ENCODE results near the gene HLA-DOB.

The HLA-DOB gene

GRCh38 chr6:32816746-32817204 is at the start of gene HLA-DOB:
Gene HLA-DOB (minus strand): TSS chr6:32817002. CDS start chr6:32816951, 51 bp downstream.
- DNase-seq (ENCODE audit: low spot score), result no peak

DNA sequence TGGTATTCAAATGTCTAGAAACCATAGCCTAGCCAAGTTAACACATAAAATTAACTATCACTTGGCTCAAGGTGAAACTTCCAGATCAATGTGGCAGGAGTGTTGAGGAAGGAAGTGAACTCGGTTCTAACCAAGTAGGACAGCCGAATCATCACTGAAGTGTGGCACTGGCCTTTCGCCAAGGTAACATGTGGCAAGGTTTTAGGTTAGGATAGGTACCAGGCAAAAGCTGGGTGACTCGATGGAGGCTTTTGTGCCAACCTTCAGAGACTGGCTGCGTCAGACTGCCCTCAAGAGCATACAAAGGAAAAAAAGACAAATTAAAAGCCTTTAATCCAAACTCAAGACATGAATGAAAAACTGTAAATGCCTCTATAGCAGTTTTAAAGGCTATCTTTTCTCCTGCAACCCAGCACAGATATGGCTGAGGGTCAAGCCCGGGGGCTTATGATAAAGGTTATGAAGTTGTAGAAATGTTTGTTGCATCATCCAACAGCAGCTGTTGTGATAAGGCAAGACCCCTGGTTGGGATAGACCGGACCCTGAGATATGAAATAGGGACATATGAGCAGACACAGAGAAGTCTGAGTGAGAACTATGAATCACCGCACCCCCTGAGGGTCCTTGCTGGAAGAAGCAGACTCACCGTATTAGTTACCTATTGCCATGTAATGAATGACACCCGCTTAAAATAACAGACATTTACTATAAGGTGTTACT is 49.1 kb upstream of the HLA-DOB start:
- no peak for DNase-seq (ENCODE audit: low spot score)

DNA sequence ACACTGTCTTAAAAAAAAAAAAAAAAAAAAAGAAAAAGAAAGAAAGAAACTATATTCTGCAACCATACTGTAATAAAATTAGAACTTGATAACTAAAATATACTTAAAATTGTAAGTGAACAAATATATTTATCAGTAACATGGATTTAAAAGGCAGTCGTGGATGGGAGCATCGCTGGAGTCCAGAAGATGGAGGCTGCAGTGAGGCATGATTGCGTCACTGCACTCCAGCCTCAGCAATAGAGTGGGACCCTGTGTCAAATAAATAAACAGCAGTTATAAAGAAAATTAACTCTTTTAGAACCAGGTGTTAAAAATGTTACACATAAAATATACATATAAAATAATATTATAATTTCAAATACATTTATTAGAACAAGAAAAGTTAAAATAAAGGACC is 45.9 kb upstream of the HLA-DOB start:
- no peak for DNase-seq (ENCODE audit: low spot score)

DNA sequence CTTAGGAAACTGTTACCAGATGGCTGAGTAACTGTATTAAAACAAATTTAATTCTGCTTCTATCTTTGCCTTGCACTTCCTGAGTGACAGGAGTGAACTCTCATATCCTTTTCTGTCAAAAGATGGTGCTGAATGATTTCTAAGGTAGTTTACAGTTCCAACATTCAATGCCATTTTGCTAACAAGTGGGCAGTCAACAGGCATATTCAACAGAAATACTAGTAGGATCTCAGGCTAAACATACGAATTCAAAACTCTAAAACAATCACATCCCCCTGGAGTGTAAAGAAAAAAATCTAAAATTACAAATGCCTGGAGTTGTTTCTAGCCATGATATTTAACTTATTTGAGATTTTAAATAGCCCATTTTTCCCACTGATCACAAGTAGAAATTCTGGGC is 43.9 kb upstream of the HLA-DOB start:
- DNase-seq (ENCODE audit: low spot score), result no peak

DNA sequence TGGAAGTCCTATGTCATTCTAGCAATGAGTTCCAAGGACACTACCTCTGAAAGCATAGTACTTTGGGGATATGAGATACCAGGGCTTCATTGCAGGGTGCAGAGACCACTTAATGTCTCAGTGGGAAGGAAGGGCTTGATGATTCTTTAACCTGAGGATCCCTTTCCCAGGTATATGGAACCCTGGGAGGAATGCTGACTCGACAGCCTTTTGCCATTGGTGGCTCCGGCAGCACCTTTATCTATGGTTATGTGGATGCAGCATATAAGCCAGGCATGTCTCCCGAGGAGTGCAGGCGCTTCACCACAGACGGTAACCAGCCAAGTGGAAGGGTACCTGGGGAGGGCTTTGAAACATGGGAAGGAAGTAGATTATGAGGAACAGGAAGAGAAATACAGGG is 41.4 kb upstream of the HLA-DOB start:
- no peak for DNase-seq (ENCODE audit: low spot score)

GRCh38 chr6:32857156-32857891 is 40.5 kb upstream of the HLA-DOB start:
- DNase-seq (ENCODE audit: low spot score), result no peak

GRCh38 chr6:32855467-32856174 is 38.8 kb upstream of the HLA-DOB start:
- DNase-seq (ENCODE audit: low spot score), result no peak

DNA sequence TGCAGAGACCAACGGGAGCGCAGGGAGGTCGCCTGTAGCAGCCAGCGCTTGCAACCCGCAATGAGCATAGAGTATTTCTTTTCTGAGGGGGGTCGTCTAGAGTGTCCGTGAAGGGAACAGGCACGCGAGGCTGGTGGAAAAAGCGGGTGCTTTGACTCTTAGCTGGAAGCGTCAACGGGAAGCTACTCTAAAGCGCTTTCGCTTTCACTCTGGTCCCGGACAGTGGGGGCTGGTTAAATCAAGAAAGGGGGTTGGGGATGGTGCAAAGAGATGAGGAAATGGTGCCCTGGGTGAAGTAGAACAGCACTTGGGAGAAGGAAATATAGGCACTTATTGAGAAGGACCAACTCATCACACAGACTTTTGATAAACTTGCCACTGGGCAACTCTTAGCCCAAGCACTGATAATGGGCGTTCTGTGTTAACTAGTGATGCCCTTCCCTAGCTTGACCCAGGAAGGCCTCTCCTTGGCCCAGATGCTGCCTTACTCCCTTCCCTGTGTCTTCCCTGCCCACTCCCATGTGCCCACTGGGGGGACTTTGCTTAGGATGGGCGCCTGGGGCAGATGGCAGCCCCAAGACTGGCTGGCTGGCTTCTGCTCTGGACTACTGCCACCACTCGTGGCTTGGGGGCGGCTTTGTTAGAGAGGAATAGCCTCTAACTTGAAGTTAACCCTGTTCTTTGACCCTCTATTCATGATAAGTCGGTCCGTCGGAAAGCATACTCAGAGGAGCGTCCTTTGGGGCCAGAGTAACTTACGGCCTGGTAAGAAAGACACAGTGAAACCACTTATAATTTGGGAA is 37.8 kb upstream of the HLA-DOB start:
- DNase-seq (ENCODE audit: low spot score), result no peak

DNA sequence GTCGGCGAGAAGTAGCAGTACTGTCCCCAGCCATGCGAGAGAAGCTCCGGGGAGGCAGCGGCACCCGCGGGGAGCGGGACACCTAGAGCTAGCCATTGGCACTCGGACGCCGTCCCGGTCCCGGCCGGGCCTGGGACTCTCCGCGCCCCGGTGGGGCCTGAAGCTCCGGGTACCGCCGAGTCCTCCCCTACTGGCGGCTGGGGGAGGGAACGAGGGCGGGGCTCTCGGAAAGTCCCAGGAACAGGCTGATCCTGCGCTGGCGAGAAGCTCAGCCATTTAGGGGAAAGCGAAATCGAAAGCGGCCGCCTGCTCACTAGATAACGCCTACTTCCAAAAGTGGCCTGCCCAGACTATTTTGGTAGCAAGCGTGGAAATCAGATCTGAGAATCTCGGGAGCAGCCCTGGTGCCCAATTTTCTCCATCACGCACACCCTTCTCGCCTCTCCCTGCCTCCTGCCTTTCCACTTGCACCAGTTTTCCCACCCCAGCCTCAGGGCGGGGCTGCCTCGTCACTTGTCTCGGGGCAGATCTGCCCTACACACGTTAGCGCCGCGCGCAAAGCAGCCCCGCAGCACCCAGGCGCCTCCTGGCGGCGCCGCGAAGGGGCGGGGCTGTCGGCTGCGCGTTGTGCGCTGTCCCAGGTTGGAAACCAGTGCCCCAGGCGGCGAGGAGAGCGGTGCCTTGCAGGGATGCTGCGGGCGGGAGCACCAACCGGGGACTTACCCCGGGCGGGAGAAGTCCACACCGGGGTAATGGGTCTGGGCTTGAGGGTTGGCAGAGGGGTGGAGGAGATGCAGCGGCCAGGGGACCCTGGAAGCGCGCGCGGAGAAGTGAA is 37.0 kb upstream of the HLA-DOB start, which contains the start of the genes PSMB9 and TAP1:
TSS of gene PSMB9 (plus strand) at position 652 of the 835 bp plus-strand sequence. CDS start at position 690, 38 bp downstream.
TSS of gene TAP1 (minus strand) at position 164 of the 835 bp plus-strand sequence. CDS start at position 96, 68 bp downstream.
- DNase-seq (ENCODE audit: low spot score), result peak; percentile 94

- peak; percentile 50 for DNase-seq (ENCODE audit: low spot score)
Observed at GRCh38 chr6:32852844-32853540, 36.2 kb upstream of the HLA-DOB start.

DNA sequence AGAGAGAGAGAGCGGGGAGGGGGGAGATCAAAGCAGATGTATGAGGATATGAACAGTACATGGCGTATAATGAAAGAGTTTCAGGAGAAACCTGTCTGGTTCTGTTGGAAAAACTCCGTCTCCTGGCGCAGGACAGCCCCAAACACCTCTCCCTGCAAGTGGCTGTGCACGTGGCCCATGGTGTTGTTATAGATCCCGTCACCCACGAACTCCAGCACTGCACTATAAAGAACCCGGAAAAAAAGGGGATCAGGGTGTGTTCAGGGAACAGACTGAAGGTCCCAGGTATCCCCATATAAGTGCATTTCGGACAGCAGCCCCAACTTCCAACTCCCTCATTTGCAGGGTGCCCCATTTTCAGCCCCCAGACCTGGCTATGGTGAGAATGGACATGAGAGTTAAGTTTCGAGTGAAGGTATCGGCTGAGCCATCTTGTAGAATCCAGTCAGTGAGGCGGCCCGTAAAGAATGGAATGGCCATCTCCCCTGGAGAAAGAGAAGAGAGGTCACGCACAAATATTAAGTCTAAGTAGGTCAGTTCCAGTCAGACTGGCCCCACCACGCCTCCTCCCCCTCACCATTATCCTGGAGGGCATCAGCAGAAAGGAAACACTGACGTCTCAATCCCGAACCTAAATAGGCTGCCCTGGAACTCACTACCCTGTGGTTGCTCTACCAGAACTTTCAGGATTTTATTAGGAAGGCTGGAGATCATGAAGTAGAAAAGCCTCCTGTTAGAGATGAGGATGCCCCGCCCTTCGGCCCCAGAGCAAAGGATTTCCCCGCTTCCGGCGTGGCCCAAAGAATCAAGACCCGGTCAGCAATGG is 35.4 kb upstream of the HLA-DOB start:
- no peak for DNase-seq (ENCODE audit: low spot score)

GRCh38 chr6:32851025-32851424 is 34.2 kb upstream of the HLA-DOB start:
- no peak for DNase-seq (ENCODE audit: low spot score)

DNA sequence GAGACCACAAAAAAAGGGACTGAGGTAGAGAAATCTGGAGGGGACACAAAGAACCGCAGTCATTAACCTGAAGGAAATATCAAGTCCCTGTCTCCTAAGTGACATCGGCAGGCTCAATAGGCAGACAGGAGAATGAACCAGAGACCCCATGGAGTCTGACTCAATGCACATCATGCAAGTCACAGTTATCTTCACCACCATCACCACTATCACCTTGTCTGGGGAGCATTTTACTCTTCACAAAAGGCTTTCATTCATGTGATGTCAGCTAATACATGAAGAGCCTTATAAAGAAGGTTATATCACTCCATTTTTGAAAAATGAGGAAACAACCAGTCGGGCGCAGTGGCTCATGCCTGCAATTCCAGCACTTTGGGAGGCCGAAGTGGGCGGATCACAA is 32.3 kb upstream of the HLA-DOB start:
- no peak for DNase-seq (ENCODE audit: low spot score)

DNA sequence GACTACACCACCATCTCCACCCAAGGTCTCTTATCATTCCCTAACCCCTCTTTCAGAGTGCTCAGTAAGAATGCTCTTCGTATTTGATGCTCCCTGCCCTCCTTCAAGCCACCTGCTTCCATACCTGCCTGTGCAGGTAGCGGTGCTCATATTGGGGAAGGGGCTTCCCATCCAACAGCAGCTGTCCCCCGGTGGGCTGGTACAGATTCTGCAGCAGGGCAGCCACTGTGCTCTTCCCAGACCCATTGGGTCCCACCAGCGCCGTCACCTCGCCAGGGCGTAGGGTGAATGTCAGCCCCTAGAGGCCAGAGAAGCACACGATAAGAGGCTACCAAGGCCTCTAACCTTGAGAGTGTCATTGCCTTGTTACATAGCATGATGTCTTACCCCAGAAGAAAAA is 31.0 kb upstream of the HLA-DOB start:
- no peak for DNase-seq (ENCODE audit: low spot score)

DNA sequence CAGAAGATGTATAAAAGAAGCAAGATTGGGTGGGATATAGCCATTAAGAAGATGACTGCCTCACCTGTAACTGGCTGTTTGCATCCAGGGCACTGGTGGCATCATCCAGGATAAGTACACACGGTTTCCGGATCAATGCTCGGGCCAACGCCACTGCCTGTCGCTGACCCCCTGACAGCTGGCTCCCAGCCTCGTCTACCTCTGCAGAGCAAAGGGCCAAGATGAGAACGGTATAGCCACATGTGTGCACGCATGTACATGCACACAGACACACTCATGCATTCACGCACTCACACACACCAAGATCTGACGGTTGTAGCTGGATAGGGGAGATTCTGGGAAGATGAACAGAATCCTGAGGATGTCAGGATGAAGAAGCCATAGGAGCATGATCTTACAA is 30.2 kb upstream of the HLA-DOB start:
- no peak for DNase-seq (ENCODE audit: low spot score)

GRCh38 chr6:32845384-32845884 is 28.6 kb upstream of the HLA-DOB start:
- DNase-seq (ENCODE audit: low spot score), result no peak

GRCh38 chr6:32844839-32845383 is 28.1 kb upstream of the HLA-DOB start:
- DNase-seq (ENCODE audit: low spot score), result no peak

- DNase-seq (ENCODE audit: low spot score), result peak; percentile 97
Observed at GRCh38 chr6:32843979-32844838, 27.4 kb upstream of the HLA-DOB start, which contains the start of gene PSMB8. Gene PSMB8 (minus strand): TSS chr6:32844047. CDS start chr6:32843996, 51 bp downstream.

Data from hematopoietic multipotent progenitor cell treated with erythropoietin and hydrocortisone succinate and interleukin-3 and kit ligand, for 17 days (in vitro differentiated cells).